Sigmoid colon (tissue), 4 donors: ENCODE measurements around the gene STRA6.

Experiments
- POLR2A ChIP-seq, 2 donors: fragments of 450-650 bp; IDR thresholded peaks; one replicate each; pipeline ENCODE4 v1.6.1; 2016; ENCODE audit warnings: antibody characterized with exemption in 2 of 2, mild to moderate bottlenecking in 2 of 2, moderate library complexity in 2 of 2
- POLR2AphosphoS5 ChIP-seq, 4 donors: sonication (generic); formaldehyde crosslinking; IDR thresholded peaks; one replicate each; pipeline ENCODE4 v1.6.1; 2017; ENCODE audit warnings: antibody characterized with exemption in 4 of 4
- TF ChIP-seq, protein P1 (sequence below), 4 experiments: fragments of 450-650 bp in 3 of 4; fragments of 200-600 bp in 1 of 4; IDR thresholded peaks; one replicate each; pipeline ENCODE4 v1.5.1; 2016 to 2019; ENCODE audit warnings: antibody characterized with exemption in 4 of 4, mild to moderate bottlenecking in 3 of 4, moderate library complexity in 2 of 4

DNA sequence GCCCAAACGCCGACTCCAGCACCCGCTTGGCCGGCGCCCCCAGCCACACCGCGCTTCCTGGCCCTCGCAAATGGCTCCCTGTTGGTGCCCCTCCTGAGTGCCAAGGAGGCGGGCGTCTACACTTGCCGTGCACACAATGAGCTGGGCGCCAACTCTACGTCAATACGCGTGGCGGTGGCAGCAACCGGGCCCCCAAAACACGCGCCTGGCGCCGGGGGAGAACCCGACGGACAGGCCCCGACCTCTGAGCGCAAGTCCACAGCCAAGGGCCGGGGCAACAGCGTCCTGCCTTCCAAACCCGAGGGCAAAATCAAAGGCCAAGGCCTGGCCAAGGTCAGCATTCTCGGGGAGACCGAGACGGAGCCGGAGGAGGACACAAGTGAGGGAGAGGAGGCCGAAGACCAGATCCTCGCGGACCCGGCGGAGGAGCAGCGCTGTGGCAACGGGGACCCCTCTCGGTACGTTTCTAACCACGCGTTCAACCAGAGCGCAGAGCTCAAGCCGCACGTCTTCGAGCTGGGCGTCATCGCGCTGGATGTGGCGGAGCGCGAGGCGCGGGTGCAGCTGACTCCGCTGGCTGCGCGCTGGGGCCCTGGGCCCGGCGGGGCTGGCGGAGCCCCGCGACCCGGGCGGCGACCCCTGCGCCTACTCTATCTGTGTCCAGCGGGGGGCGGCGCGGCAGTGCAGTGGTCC is 68.7 kb downstream of the STRA6 start:
- TF ChIP-seq POLR2A (IDR thresholded peaks at IDR 0.05) (no peak), POLR2AphosphoS5 (IDR thresholded peaks at IDR 0.05) (no peak)
- TF ChIP-seq, protein P1, sequence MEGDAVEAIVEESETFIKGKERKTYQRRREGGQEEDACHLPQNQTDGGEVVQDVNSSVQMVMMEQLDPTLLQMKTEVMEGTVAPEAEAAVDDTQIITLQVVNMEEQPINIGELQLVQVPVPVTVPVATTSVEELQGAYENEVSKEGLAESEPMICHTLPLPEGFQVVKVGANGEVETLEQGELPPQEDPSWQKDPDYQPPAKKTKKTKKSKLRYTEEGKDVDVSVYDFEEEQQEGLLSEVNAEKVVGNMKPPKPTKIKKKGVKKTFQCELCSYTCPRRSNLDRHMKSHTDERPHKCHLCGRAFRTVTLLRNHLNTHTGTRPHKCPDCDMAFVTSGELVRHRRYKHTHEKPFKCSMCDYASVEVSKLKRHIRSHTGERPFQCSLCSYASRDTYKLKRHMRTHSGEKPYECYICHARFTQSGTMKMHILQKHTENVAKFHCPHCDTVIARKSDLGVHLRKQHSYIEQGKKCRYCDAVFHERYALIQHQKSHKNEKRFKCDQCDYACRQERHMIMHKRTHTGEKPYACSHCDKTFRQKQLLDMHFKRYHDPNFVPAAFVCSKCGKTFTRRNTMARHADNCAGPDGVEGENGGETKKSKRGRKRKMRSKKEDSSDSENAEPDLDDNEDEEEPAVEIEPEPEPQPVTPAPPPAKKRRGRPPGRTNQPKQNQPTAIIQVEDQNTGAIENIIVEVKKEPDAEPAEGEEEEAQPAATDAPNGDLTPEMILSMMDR (IDR thresholded peaks at IDR 0.05) = no peak
